Activated B cell treated with CpG ODN at 0.5 μM for 24 hours (primary cell): ENCODE results near the gene DYRK1A. TPM values are rescaled to one million over a fixed set of nuclear protein-coding genes. Genes with fewer than 3 reads are reported as not detected.
"Not testable (repeated sequence)": the region's sequence is repeated elsewhere in the genome, so short reads cannot be mapped to it uniquely, and the experiment has no call there.

Experiments used
- ATAC-seq: fragments of 200-7000 bp; cut with Tn5 transposase; one replicate; pipeline ENCODE4 v1.10.0; 2021; ENCODE audit warnings: low read depth, mild to moderate bottlenecking, moderate library complexity
- CTCF ChIA-PET: fragments of 350-600 bp; sonication (Branson Sonifier 250); formaldehyde crosslinking; loops from one replicate; lab custom pipeline; 2021; ENCODE audit warnings: antibody characterized with exemption; lab: Charles Lee
- POLR2A ChIA-PET: fragments of 350-600 bp; sonication (Branson Sonifier 250); formaldehyde crosslinking; loops from one replicate; lab custom pipeline; 2021; ENCODE audit warnings: antibody characterized with exemption; lab: Charles Lee
- DNase-seq: peaks from one replicate; pipeline ENCODE4 v3.0.0; 2022
- H3K27ac Mint-ChIP-seq: one replicate; pipeline ENCODE4 v1.8.0; 2020; ENCODE audit warnings: mixed read lengths
- H3K27me3 Mint-ChIP-seq: one replicate; pipeline ENCODE4 v1.8.0; 2021; ENCODE audit warnings: mixed read lengths
- H3K36me3 Mint-ChIP-seq: one replicate; pipeline ENCODE4 v1.8.0; 2021; ENCODE audit warnings: low read depth, mixed read lengths
- H3K4me1 Mint-ChIP-seq: one replicate; pipeline ENCODE4 v1.8.0; 2021; ENCODE audit warnings: mixed read lengths
- H3K4me3 Mint-ChIP-seq: one replicate; pipeline ENCODE4 v1.8.0; 2020; ENCODE audit warnings: mild to moderate bottlenecking, mixed read lengths
- H3K9me3 Mint-ChIP-seq: one replicate; pipeline ENCODE4 v1.8.0; 2020; ENCODE audit warnings: mixed read lengths
- CTCF ChIP-seq: fragments of 200-600 bp; IDR thresholded peaks from one replicate; pipeline ENCODE4 v1.8.0; 2022; ENCODE audit warnings: antibody characterized with exemption, mild to moderate bottlenecking
- intact Hi-C: fragments of 100-400 bp; cut with micrococcal nuclease; formaldehyde crosslinking; loops from one replicate; pipeline ENCODE4 v1.15.1; 2024
- total RNA-seq: library from RNA; stranded (reverse); gene quantifications from 2 replicates; pipeline ENCODE4 v1.2.3, GENCODE V29; 2022

The DYRK1A gene
- total RNA-seq, 1 donor from 2014 or later, result 99.9 TPM

GRCh38 chr21:37546949-37547614, 180.5 kb downstream of the DYRK1A start:
- Mint-ChIP-seq H3K9me3 (peaks cover 9% of the 10 kb centered on the region), H3K27ac (no peak overlapping the region), H3K4me1 (peaks cover 15% of the 10 kb centered on the region), H3K4me3 (peak overlapping the region; percentile 1), H3K36me3 (peaks cover 3% of the 10 kb centered on the region), H3K27me3 (peaks cover 39% of the 10 kb centered on the region)
- ChIA-PET POLR2A (no interaction called here), CTCF (no interaction called here)
- no peak for TF ChIP-seq CTCF
- DNase-seq (no peak), ATAC-seq (no peak)
- intact Hi-C loops, result no loop called here

- Mint-ChIP-seq H3K36me3 (no peaks in the 10 kb centered on the region), H3K9me3 (peaks cover 3% of the 10 kb centered on the region), H3K4me3 (no peak overlapping the region), H3K27ac (no peak overlapping the region), H3K27me3 (peaks cover 34% of the 10 kb centered on the region), H3K4me1 (peaks cover 15% of the 10 kb centered on the region)
- no peak for TF ChIP-seq CTCF
- ATAC-seq, result no peak
- no peak for DNase-seq
- CTCF ChIA-PET, result no interaction called here
- POLR2A ChIA-PET, result no interaction called here
- intact Hi-C loops, result no loop called here
Observed at GRCh38 chr21:37547615-37548200, 181.1 kb downstream of the DYRK1A start.

GRCh38 chr21:37548521-37548981, 182.0 kb downstream of the DYRK1A start:
- Mint-ChIP-seq H3K36me3 (no peaks in the 10 kb centered on the region), H3K27me3 (peaks cover 32% of the 10 kb centered on the region), H3K4me3 (no peak overlapping the region), H3K9me3 (no peaks in the 10 kb centered on the region), H3K4me1 (peaks cover 15% of the 10 kb centered on the region), H3K27ac (no peak overlapping the region)
- ChIA-PET CTCF (no interaction called here), POLR2A (no interaction called here)
- intact Hi-C loops, result no loop called here
- ATAC-seq (no peak), DNase-seq (no peak)
- no peak for TF ChIP-seq CTCF

- H3K27ac Mint-ChIP-seq, CTCF ChIA-PET: not testable (repeated sequence)
- peaks cover 32% of the 10 kb centered on the region for H3K27me3 Mint-ChIP-seq
Observed at GRCh38 chr21:37549730-37550129, 183.2 kb downstream of the DYRK1A start.

GRCh38 chr21:37550157-37550556, 183.6 kb downstream of the DYRK1A start:
- Mint-ChIP-seq H3K4me1 (peaks cover 15% of the 10 kb centered on the region), H3K36me3 (no peaks in the 10 kb centered on the region), H3K27me3 (peaks cover 32% of the 10 kb centered on the region), H3K4me3 (no peak overlapping the region), H3K27ac (no peak overlapping the region), H3K9me3 (no peaks in the 10 kb centered on the region)
- ATAC-seq (no peak), DNase-seq (no peak)
- ChIA-PET CTCF (no interaction called here), POLR2A (no interaction called here)
- no peak for TF ChIP-seq CTCF
- intact Hi-C loops, result no loop called here

More at GRCh38 chr21:37549730-37550129, 183.2 kb downstream of the DYRK1A start:
- DNase-seq, ATAC-seq, POLR2A ChIA-PET, H3K9me3 Mint-ChIP-seq, intact Hi-C loops, H3K4me3 Mint-ChIP-seq, H3K36me3 Mint-ChIP-seq: not testable (repeated sequence)
- H3K4me1 Mint-ChIP-seq, result peaks cover 15% of the 10 kb centered on the region
